ENCODE data around the gene CORT.

Gene CORT

DNA sequence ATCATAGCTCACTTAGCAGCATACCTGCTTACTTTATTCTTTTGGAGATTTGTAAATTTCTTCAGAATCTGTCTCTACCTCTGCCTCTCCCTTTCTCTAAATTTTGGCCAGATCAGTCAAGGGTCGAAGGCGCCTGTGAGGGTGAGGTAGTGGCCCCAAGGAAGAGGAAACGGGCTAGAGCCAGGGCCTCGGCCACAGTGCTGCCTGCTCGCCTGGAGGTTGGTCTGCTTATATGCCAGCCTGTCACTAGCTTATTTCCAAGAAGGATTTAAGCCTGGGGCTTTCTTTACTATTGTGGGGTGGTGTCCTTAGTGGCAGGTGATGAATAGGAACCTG lies 44.6 kb downstream of the CORT start:
- H3K4me3 ChIP-seq (ENCODE audit: low read depth, low read length) = no peak overlapping the region
- TF ChIP-seq, protein P1, sequence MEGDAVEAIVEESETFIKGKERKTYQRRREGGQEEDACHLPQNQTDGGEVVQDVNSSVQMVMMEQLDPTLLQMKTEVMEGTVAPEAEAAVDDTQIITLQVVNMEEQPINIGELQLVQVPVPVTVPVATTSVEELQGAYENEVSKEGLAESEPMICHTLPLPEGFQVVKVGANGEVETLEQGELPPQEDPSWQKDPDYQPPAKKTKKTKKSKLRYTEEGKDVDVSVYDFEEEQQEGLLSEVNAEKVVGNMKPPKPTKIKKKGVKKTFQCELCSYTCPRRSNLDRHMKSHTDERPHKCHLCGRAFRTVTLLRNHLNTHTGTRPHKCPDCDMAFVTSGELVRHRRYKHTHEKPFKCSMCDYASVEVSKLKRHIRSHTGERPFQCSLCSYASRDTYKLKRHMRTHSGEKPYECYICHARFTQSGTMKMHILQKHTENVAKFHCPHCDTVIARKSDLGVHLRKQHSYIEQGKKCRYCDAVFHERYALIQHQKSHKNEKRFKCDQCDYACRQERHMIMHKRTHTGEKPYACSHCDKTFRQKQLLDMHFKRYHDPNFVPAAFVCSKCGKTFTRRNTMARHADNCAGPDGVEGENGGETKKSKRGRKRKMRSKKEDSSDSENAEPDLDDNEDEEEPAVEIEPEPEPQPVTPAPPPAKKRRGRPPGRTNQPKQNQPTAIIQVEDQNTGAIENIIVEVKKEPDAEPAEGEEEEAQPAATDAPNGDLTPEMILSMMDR (IDR thresholded peaks at IDR 0.05; ENCODE audit: insufficient read depth, low read depth, low read length, missing control alignments) = no peak
- no peak for DNase-seq (ENCODE audit: low read depth)

DNA sequence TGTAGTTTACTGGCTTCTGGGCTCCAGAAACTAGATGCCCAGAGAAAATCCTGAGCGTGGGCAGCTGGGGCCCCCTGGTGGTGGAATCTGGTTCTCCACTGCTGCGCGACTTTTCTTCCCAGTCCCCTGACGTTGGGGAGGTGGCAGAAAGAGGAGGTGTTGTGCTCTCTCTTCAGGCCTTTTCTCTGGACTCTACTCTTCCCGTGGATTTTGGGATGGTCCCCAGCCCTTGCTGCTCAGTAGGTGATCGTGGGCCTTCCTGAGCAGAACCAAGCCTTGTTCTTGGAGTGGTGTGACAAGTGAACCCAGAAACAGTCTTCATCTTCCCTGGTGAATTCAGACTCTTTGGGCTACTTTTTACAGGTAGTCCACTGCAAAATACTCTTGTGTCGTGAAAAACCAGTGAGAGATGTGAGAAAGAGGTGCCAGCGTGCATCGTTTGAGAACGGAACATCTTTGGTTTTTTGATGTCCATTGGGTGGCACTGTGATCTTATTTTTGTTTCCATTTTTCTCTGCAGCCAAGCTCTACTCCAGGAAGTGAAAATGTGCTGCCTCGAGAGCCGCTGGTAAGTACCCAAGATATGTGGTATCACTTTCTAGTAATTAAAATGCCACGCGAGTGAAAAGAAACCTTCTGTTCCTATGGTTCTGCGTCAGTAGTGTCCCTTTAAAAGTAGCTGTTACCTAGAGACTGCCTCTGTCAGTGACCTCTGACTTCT lies 45.1 kb downstream of the CORT start:
- TF ChIP-seq, protein P1 (IDR thresholded peaks at IDR 0.05; ENCODE audit: insufficient read depth, low read depth, low read length, missing control alignments) = peak; percentile 91
- DNase-seq (ENCODE audit: low read depth) = peak; percentile 93
- peak overlapping the region; percentile 35 for H3K4me3 ChIP-seq (ENCODE audit: low read depth, low read length)

DNA sequence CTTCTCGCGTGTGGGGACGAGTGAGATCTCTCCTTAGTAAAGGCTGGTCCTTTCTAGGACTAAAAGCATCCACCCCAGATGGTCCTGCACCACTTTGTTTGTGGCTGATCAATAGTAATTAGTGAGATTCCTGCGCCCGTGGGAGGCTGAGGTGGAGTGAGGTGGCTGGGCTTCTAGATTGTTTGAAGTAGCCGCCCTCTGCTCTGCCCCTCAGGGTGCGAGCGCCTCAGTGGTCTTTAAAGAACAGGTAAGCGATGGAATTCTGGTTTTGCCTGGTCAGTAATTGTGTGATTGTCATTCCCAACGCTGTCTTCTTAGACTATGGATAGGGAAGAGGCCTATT lies 45.6 kb downstream of the CORT start:
- no peak for DNase-seq (ENCODE audit: low read depth)
- H3K4me3 ChIP-seq (ENCODE audit: low read depth, low read length) = peak overlapping the region; percentile 32

DNA sequence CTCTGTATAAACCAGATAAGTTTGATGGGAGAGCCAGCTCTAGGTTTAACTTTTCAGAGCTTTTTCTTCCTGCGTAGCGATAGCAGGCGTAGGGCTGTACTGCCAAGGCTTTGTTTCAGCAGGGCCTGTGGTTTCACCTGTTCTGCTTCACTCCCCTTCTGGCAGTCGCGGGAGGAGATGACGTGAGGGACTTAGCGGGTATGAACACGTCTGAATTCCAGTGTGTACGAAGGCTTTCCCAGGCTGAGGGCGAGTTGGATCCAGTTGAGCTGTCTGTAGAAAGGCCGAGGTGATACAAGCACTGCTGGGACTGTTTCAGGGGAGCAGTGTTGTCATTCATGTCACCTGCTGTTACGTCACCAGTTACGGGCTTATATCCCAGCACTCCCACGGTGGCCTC lies 46.1 kb downstream of the CORT start:
- no peak overlapping the region for H3K4me3 ChIP-seq (ENCODE audit: low read depth, low read length)
- TF ChIP-seq, protein P1 (IDR thresholded peaks at IDR 0.05; ENCODE audit: insufficient read depth, low read depth, low read length, missing control alignments) = no peak
- DNase-seq (ENCODE audit: low read depth) = peak; percentile 31

More for the DNA sequence above, 45.6 kb downstream of the CORT start:
- TF ChIP-seq, protein P1 (IDR thresholded peaks at IDR 0.05; ENCODE audit: insufficient read depth, low read depth, low read length, missing control alignments) = no peak

DNA sequence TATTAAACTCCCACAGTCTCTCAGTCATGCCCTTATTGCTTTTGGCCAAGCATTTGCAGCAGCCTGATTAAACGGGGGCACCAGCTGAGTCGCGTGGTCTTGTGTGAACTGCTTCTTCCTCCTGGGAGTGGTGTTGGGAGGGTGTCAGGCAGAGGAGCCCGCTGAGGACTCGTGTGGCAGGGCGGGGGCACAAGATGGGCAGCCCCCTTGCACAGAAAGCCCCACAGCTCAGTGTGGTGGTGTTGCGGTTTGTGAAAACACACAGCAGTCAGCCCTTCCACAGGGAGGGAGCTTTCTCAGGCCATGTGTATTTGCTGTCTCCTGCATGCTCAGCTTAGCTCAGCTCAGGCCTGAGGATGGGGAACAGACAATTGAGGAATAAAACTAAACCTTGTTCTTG lies 47.3 kb downstream of the CORT start:
- H3K4me3 ChIP-seq (ENCODE audit: low read depth, low read length) = no peak overlapping the region
- TF ChIP-seq, protein P1 (IDR thresholded peaks at IDR 0.05; ENCODE audit: insufficient read depth, low read depth, low read length, missing control alignments) = no peak
- no peak for DNase-seq (ENCODE audit: low read depth)

DNA sequence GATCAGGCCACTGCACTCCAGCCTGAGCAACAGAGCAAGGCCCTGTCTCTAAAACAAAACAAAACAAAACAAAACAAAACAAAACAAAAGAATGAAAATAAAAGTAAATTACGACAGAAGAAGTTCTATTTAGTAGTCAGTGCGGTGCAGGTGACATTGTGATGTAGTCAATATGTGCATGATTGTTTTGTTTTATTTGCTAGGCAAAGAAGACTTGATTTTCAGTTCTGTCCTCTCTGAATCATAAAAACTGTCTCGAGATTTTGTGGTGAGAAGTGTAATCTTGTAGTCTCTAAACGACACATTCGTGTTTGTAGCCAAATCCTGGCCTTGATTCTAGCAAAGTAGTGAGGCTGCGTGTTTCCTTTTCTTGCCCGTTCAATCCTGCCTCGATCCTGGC lies 48.4 kb downstream of the CORT start:
- no peak overlapping the region for H3K4me3 ChIP-seq (ENCODE audit: low read depth, low read length)
- no peak for DNase-seq (ENCODE audit: low read depth)
- TF ChIP-seq, protein P1 (IDR thresholded peaks at IDR 0.05; ENCODE audit: insufficient read depth, low read depth, low read length, missing control alignments) = no peak

Data from GM12865 (cell line).